Cardiac fibroblast (primary cell): ENCODE data around the gene BRMS1.
"Not testable (repeated sequence)": the region's sequence is repeated elsewhere in the genome, so short reads cannot be mapped to it uniquely, and the experiment has no call there.

Source experiments
- DNase-seq, 2 donors: peaks; one replicate each; pipeline versions ENCODE4 v3.0.0 to v3.0.0-alpha.2; 2010; ENCODE audit warnings: low read depth in 2 of 2
- H3K4me3 ChIP-seq, 2 donors: replicated peaks in 1 of 2; 1 replicate in 1 of 2; 2 replicates in 1 of 2; pipeline ENCODE4 v1.5.1; 2011; ENCODE audit warnings: low read depth in 2 of 2, low read length in 2 of 2, mild to moderate bottlenecking in 2 of 2, moderate library complexity in 1 of 2
- TF ChIP-seq, protein P1 (sequence below): IDR thresholded peaks from one replicate; pipeline ENCODE4 v1.5.1; 2011; ENCODE audit warnings: low read depth, mild to moderate bottlenecking, low read length, inconsistent platforms

Gene BRMS1

DNA sequence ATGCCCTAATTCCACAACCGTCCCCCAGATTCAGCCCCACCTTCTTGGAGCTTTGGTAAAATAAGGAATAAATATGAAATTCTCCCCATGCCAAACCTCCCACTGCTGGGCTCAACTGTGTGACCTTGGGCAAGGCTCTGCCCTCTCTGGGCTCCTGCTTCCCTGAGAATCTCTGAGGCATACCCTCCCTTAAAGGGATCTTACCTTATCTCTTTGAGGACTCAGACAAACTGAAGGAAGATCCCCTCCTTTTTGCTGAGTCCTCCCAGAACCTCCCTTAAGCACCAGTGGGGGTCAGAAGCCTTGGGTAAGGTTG lies 30.8 kb downstream of the BRMS1 start:
- peak overlapping the region; percentile 63 to 65 for H3K4me3 ChIP-seq
- TF ChIP-seq, protein P1, sequence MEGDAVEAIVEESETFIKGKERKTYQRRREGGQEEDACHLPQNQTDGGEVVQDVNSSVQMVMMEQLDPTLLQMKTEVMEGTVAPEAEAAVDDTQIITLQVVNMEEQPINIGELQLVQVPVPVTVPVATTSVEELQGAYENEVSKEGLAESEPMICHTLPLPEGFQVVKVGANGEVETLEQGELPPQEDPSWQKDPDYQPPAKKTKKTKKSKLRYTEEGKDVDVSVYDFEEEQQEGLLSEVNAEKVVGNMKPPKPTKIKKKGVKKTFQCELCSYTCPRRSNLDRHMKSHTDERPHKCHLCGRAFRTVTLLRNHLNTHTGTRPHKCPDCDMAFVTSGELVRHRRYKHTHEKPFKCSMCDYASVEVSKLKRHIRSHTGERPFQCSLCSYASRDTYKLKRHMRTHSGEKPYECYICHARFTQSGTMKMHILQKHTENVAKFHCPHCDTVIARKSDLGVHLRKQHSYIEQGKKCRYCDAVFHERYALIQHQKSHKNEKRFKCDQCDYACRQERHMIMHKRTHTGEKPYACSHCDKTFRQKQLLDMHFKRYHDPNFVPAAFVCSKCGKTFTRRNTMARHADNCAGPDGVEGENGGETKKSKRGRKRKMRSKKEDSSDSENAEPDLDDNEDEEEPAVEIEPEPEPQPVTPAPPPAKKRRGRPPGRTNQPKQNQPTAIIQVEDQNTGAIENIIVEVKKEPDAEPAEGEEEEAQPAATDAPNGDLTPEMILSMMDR: no peak
- DNase-seq: no peak

DNA sequence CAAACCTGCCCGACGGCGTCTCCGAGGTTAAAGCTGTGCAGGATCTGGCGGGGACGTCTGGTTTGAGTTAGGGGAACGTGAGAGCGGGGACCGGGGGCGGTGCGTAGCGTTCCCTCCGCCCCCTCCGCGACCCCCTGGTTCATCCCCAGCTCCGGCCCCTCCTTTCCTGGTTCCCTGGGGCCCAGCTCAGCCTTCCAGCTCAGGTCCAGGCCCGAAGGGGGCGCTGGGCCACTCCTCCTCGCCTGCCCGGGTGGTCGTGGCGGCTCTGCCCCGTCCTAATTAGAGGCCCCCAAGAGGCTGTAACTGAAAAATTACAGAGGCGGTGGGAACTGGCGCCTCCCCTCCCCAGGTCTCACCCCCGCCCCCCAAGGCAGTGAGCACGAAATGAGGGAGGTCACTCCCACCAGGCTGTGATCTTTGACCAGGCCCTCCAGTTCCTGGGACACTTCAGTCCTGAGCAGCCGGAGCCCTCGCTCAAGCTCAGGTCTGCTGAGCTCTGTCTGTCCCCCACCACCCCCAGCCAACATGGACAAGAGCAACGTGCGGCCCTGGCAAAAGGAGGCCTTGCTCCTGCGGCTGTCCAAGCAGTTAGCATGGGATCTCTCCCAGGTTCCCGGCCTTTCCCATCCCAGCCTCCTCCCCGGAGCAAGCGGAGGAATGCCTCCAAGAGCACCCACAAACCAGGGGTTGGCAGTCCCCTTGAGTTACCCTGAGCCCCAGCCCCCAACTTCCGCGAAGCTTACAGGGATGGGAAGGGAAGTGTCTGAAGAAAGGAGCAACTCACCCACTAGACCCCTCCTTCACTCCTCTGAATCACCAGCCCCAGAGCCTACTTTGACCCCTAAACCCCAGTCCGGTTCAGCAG lies 31.4 kb downstream of the BRMS1 start:
- H3K4me3 ChIP-seq: peak overlapping the region; percentile 63 to 65
- peak; percentile 38 to 58 for DNase-seq
- TF ChIP-seq, protein P1: peak; percentile 31

DNA sequence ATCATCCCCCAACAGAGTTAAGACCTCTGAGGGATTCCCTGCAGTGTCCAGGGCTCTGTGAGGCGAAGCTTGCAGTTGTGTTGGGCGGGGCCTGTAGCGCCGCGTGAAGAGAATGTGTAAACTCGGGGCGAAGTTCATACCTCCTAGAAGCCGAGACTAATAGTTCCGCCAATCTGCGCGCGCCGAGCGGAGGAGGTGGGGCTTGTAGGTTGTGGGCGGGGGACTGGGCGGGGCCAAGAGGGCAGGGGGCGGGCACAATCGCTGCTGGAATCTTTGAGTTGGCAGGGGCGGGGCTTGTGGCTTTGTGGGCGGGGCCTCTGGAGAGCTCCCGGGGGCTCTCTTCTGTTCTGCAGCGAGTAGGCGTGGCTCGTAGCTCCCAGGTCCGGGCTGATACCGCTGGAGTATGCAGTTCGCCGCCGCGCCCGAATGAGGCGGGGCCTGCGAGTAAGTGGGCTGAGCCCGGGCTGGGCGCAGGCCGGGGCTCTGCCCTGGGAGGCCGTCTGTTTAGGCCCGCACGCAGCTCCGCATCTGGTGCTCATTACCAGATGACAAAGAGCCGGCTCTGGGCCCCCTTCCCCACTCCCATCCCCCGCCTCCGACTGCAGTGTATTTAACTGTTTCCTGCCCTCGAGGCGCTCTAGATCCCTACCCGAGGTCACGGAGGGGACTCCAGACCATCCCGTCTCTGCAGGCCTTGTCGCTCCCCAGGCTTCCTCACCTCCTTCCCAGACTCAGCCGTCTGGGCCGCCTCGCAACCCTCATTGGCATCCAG lies 32.2 kb downstream of the BRMS1 start:
- peak overlapping the region; percentile 63 to 65 for H3K4me3 ChIP-seq
- DNase-seq: peak; percentile 99 to 100
- TF ChIP-seq, protein P1: no peak

DNA sequence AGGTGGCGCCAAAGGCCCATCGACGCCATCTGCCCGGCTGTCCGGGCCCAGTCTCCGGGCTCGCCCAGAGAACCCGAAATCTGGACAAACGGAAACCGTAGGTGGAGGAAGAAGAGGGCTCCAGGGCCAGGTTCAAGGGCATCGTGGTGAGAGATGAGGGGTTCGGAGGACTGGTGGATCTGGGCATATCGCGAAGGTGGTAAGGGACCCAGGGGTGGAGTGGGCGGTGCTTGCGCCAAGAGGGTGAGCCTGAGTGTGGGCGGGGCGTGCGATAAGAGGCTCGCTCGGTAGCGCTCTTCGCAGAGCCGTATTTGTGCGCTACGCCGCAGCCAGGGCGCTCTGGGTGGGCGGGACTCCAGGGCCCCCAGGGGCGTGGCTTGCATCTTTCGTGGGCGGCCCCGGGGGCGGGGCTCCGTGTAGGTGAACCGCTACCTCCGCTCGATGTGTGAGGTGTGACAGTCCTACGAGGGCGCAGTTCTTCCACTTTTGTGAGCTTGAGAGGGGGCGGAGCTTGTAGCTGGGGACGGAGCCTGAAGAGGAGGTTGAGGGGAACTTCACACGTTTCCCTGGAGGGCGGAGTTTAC lies 32.8 kb downstream of the BRMS1 start:
- peak overlapping the region; percentile 46 to 58 for H3K4me3 ChIP-seq
- DNase-seq: peak; percentile 94 to 97
- TF ChIP-seq, protein P1: no peak

DNA sequence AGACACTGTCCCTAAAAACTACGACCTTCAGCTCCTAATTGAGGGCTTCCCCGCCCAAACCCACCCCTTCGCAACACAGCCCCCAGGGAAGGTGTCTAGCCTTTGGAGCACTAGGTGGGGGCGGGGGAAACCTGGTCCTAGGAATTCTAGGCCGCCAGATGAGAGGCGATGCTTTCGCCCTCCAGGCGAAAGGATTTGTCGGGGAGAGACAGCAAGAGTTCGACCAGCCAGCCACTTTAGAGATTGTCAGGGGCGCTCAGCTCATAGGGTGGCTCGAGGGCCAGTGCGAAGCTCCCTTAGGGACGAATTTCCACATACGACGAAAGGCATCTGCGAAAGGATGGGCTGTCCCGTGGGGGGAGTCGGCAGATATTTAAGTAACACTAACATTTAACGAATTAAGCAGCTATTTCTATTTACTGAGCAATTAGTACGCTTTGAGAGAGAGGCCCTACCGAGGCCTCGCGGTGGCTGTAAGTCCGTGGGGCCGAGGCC lies 33.4 kb downstream of the BRMS1 start:
- DNase-seq: no peak
- H3K4me3 ChIP-seq: peak overlapping the region; percentile 46 to 58

DNA sequence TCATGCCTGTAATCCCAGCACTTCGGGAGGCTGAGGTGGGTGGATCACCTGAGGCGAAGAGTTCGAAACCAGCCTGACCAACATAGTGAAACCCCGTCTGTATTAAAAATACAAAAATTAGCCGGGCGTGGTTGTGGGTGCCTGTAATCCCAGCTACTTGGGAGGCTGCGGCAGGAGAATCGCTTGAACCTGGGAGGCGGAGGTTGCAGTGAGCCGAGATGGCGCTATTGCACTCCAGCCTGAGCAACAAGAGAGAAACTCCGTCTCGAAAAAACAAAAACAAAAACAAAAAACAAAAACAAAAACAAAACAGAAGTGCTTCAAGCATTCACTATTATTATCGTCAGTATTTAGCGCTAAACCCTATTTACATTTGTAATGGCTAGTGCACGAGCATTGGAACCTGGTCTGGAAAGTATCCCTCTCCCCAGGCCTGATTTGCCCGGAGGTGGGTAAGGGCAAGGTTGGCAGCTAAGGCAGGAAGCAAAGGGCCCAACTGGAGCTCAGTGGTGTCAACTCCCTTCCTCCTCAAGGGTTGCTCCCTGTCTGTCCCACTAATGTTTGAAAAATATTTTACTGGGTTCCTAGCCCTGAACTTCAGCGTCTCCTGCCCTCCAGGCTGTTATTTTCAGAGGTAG lies 34.0 kb downstream of the BRMS1 start:
- DNase-seq: not testable (repeated sequence)

More for the DNA sequence above, 33.4 kb downstream of the BRMS1 start:
- TF ChIP-seq, protein P1: peak; percentile 95

DNA sequence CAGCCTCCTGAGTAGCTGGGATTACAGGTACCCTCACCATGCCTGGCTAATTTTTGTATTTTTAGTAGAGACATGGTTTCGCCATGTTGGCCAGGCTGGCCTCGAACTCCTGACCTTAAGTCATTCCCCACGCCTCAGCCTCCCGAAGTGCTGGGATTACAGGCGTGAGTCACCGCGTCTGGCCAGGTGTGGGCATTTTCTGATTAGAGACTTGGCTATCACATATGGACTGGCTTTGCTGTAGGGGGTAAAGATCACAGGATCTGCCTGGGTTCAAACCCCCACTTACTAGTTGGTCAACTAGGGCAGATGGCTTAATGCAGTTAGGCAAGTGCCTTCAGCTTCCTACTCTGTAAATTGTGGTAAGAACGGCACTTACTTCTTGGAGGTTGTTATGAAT lies 34.6 kb downstream of the BRMS1 start:
- TF ChIP-seq, protein P1: no peak
- no peak for DNase-seq
- H3K4me3 ChIP-seq: no peak overlapping the region

More for the DNA sequence above, 34.0 kb downstream of the BRMS1 start:
- H3K4me3 ChIP-seq: not testable (repeated sequence)
